Measurements from ENCODE around the gene BMAL1.

Gene BMAL1

DNA sequence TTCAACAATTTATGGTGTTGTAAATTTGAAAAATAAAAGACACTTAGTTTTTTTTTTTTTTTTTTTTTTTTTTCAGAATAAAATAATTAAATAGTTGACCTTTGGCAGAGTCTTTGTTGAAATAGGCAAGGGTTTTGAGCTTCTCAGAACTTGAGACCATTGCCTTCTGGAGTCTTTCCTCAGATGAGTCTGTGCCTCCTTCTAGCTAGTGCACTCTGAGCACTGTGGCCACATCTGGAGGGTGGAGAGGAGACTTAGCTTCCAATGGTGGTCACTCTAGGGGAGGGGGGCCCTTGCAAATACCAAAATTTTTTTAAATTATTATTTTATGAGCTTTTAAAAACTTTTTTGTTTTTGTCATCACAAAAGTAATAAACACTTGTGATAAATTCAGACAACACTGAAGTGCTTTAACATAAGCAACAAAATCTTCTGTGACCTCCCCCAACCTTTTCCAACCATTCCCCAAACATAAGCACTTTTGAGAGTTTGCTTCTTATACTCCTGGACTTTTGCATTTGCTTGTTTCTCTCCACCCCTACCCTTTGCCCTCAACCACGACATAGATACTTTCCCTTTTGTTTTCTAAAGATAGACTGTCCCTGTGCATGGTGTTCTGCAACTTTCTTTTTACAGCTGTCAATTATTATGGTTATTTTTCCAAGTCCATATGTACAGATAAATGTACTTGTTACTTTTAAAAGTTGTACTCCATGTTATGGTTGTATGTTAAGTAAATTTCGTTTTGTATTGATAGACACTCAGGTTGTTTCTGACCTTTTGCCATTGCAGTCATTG lies 41.1 kb downstream of the BMAL1 start:
- DNase-seq = peak; percentile 13

- DNase-seq = no peak
Observed at GRCh38 chr11:13320688-13321087, 43.1 kb downstream of the BMAL1 start.

DNA sequence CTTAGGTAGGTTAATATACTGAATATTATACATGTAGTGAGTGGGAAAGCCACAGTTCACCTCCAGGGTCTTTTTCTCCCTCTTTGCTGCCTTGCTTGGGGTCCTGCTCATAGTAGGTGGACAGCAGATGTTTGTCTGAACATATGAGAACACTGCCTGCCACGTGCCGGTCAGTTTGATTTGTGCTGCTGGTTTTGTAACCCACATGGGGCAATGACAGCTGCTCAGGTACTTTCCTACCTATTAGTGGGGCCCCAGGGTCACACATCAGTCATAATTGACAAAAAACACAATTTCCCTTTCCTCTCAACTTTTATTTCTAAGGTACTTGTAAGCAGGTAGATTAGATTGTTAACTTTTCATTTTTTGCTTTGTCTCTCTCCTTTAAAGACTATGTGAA lies 43.8 kb downstream of the BMAL1 start:
- DNase-seq = no peak

DNA sequence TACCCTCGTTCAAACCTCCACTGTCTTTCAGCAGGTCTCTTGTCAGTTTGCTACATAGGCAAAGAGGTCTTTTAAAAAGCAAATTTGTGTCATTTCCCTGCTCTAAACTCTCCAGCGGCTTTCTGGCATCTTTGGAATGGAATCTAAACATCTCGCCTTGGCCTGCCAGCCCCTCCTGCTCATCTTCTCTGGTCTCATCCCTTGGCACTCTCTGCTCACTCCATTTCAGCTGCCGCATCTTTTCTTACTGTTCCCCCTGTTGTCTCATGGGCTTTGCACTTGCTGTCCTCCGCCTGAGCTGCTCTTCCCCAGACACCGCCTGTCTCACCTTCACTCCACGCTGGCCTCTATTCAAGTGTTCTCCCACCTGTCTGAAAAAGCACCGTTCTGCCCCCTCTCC lies 46.6 kb downstream of the BMAL1 start:
- DNase-seq = no peak

- DNase-seq = no peak
Observed at GRCh38 chr11:13324709-13325108, 47.1 kb downstream of the BMAL1 start.

DNA sequence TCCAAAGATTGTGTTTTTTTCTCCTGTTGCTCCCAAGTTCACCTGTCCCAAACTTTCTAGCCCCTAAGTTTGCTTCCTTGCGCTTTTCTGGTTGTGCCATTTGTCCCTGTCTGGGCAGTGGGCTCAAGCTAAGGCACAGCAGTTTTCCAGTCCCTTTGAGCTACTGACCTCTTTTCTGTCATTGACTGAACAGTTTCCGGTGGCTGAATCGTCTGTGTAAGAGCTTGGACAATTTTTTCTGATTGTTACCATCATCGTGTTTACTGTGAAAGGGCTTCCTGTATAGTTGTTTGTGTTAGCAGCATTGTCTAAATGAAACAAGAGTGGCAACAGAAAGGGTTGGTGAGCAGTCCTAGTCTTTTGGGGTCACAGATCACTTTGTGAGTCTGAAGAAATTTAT lies 49.8 kb downstream of the BMAL1 start:
- no peak for DNase-seq

- DNase-seq = no peak
Observed at GRCh38 chr11:13328286-13328685, 50.7 kb downstream of the BMAL1 start.

GRCh38 chr11:13329670-13330356 lies 52.2 kb downstream of the BMAL1 start:
- no peak for DNase-seq

DNA sequence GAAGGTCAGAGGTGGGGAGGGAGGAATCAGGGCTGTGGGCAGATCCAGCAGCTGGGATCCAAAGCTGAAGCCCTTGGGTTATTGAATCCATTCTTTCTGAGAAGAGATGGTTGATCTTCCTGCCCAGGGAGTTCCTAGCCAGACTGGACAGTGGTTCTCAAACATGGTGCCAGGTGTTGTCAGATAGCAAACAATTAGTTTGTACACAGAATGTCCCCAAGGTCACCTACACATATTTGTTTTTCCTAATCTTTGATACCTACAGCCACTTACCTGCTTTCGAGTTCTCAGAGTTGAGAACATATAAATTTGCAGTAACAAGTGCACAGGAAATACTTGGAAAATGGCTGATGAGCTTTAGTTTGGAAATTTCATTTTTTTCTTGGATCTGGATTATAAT lies 54.5 kb downstream of the BMAL1 start:
- DNase-seq = no peak

DNA sequence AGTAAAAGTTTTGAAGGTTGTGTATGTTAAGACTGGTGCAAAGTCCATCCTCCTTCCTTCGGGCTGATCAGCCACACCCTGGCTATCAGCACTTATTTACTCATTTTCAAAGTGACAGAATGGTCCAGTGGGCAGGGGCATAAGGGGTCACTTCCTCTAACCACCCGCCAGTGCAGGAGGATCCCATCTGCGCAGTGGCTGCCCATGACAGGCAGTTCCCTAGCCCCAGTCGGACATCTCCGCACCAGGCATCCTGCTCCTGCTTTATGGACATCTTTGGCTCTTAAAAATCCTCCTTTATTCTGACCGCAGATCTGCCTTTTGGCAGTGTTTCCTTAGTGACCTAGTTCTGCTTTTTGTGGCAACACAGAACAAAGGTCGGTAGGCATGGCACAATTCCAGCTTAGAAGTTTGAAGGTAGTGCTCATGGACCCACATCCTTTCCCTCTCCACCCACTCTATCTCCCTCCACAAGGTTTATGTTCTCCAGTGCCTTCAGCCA lies 55.9 kb downstream of the BMAL1 start:
- no peak for DNase-seq

DNA sequence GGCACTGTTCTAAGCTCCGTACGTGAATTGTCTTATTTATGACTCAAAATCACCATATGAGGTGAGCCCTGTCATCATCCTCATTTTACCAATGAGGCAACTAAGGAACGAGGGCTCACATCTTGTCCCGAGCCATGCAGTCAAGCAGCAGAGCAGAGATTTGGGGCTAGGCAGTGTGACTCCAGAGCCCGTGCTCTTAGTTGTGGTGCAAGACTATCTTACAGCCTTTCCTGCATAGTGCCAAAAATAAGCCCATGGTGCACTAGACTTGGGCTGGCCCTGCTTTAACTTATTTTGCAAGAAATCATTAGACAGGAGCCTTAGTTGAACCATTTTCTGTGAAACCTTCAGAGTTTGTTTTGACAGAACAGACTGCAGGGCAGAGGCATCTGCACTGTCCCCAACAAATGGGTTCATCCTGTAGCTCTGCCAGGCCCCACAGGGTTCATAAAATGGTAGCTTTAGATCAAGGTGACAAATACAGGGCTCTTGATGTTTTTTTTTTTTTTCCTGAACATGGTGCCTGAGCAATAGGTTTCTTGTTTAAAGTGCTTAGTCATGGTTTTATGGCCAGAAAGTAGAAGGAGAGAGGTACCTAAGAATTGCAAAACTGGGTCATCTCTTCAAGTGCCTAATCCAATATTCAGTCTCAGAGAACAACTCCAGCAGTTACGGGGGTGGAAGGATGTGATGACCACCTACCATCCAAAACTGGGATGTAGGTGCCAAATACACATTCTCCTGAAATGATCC lies 56.6 kb downstream of the BMAL1 start:
- no peak for DNase-seq

- DNase-seq = peak; percentile 80
Observed at GRCh38 chr11:13335319-13335718, 57.7 kb downstream of the BMAL1 start.

DNA sequence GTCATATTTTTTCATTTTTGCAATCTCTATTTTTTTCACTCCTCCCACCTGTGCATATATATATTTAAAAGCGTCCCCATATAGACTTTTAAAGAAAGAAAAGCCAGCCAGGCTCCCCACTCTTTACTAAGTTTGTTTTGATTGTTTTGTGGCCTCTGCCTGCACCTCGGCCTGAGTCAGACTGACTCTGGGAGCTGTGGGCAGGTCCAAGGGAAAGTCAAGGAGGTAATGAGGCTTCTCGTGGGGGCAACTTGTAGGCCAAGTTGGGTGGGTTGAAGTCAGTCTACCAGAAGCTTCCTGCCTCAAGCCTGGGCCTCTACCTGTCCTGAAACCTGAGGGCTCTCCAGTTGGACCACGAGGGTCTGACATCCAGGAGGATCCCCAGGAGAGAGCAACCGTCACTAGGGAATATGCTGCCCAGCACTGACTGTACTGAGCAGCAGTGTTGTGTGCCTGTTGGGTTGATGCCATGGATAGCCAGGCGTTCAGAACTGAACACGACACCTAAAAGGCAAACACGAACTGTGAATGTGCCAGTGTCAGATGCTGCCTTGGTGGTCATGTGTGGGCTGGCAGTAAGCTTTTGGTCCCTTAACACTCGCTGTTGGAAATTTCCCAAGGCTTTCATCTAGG lies 58.8 kb downstream of the BMAL1 start:
- DNase-seq = no peak

GRCh38 chr11:13338019-13338426 lies 60.4 kb downstream of the BMAL1 start:
- DNase-seq = peak; percentile 7

DNA sequence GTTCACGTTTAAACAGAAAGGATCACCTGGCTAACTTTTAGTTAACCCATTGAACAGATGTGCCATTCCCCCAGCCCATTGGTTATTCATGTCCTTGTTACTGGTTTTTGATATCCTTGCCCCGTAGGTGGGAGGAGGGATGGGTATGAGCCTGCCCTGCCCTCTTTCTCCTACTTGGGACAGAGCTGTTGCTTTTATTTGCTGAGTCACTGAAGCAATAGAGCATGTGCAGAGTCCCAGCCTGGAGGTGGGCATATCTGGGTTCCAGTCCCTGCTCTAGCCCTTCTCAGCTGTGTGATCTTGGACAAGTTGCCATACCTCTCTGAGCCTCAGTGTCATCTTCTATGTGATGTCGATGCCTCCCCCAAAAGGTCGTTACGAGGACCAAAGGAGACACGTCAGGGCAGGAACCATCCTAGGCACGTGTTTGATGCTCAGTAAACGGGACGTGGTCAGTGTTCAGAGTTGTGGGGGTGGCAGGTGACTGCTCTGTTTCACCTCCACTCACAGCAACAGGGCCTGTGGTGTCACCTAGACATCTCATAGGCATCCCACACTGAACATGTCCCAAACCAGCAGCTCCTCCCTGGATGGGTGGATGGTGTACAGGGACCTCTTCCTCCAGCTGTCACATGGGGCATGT lies 61.0 kb downstream of the BMAL1 start:
- DNase-seq = no peak

- peak; percentile 33 for DNase-seq
Observed at GRCh38 chr11:13339195-13340153, 61.9 kb downstream of the BMAL1 start.

DNA sequence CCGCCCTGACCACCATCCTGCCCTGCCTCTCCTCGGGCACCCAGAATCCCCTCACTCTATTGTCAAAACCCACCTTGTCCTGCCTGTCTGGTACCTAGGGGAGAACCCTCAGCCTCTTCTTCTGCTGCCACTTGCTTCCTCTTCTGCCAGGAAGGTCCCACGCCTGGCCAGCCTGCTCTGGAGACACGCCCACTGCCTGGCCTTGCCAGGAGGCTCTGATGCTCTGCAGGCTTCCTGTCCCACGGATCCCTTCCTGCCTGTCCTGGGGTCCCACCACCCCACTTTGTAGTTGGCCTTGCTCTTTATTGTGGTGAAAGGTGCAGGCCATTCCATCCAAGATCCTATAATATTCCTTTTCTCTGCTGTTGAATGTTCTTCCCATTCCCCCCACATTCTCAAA lies 63.4 kb downstream of the BMAL1 start:
- DNase-seq = no peak

- no peak for DNase-seq
Observed at GRCh38 chr11:13343067-13343466, 65.5 kb downstream of the BMAL1 start.

DNA sequence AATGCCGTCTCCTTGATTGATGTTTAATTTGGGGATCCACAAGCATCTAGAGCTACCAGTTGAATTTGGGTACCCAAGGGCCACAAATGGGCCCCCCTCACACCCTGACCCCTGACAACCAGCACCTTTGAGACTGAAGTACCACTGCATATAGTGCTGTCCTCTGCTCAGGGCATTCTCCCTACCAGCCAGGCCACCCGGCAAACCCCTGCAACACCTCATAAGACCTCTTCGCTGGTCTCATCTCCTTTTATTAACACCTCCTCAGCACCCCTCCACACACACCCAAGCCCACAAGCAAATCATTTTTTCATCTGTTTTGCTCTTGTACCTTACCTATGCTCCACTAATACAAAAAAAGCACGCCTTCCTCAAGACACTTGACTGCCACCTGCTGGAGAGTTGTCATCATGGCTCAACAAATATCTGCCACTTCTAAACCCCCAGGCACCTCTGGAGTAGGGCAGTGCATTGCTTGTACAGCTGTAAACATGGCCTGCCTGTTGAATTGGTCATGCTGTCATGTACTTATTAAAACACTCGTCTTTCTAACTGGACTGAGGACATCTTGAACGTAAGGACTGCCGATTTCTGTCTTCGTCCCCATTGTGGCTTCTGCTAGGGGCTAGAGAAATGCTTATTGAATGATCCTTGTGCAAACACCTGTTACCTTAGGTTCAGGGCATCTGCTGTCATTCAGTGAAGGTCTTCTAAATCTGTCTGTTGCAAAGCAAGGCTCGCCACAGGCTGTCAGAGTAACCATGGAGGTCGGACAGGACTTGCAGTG lies 66.5 kb downstream of the BMAL1 start:
- peak; percentile 76 for DNase-seq

GRCh38 chr11:13344818-13345217 lies 67.2 kb downstream of the BMAL1 start:
- no peak for DNase-seq

- DNase-seq = no peak
Observed at GRCh38 chr11:13346470-13346869, 68.9 kb downstream of the BMAL1 start.

All from CD4-positive, alpha-beta T cell treated with Interleukin-12 subunit alpha and Interleukin-12 subunit beta, for 1 hour (primary cell).